ENCODE data around the gene BRSK2.
"Not testable (repeated sequence)": the region's sequence is repeated elsewhere in the genome, so short reads cannot be mapped to it uniquely, and the experiment has no call there.

BRSK2 gene

DNA sequence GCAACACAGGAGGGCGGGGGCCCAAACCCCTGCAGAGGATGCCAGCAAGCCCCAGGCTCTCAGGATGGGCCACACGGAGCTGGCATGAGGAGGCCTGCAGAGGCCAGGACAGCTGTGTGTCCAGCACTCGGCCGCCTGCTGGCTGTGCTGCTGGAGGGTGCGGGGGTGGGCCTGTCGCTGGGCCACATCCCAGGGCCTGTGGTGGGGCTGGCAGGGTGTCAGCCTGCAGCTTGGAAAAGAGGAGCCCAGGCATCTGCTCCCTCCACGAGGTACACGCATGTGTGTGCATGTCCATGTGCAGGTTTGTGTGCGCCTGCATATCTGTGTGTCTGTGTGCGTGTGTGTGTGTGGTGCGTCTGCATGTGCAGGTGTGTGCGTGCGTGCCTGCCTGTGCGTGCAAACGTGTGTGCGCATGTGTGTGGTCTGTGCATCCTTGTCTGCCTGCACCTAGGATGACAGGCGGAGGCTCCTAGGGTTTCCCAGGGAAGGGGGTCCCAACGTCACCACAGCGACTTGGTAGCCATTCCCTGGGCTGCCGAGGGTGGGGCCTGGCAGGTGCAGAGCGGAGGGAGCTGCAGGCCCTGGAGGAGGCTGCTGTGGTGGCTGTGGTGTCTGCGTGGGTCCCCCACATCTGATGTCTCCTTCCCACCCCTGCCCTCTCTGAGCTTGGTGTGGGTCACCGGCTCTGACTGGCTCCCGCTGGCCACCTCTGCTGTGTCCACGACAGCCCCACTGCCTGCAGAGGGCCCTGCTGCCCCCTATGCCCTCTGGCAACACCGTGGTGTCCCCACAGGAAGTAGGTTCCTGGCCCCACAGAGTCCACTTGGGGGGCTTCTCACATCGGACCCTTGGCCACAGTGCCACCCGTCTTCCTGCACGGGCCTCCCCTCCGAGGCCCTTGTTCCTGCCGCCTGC, 17.1 kb downstream of the BRSK2 start:
- Histone ChIP-seq H3K36me3 (ENCODE audit: control insufficient read depth, insufficient read depth, low read length) (no peaks in the 10 kb centered on the region), H3K27me3 (ENCODE audit: control insufficient read depth, insufficient read depth, low read length) (no peaks in the 10 kb centered on the region), H3K4me3 (ENCODE audit: low read depth, low read length) (no peak overlapping the region), H3K4me1 (ENCODE audit: control insufficient read depth, insufficient read depth, low read length) (no peaks in the 10 kb centered on the region), H3K27ac (ENCODE audit: low read depth, low read length) (no peak overlapping the region), H3K9me3 (ENCODE audit: control insufficient read depth, insufficient read depth, low read length) (no peaks in the 10 kb centered on the region), H3K9ac (ENCODE audit: low read depth, low read length) (no peak overlapping the region)

DNA sequence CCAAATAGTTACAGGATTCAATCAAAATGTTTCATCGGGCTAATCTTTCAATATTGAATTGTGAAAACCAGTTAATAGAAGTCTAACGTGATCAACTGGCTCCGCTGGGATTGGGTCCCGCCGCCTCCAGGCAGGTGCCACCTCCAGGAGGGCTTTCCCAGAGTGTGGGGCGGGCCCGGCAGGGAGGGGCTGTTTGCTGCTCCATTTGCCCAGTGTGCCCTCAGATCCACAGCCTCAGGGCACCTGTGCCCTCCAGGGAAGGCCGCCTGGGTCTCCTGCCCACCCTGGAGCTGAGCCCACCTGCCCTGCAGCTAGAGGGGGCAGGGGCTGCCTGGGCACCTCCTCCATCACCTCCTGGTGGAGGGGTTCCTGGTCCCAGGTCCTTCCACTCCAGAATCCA, 17.9 kb downstream of the BRSK2 start:
- Histone ChIP-seq H3K4me1 (ENCODE audit: control insufficient read depth, insufficient read depth, low read length) (no peaks in the 10 kb centered on the region), H3K4me3 (ENCODE audit: low read depth, low read length) (no peak overlapping the region), H3K9ac (ENCODE audit: low read depth, low read length) (no peak overlapping the region), H3K27me3 (ENCODE audit: control insufficient read depth, insufficient read depth, low read length) (no peaks in the 10 kb centered on the region), H3K27ac (ENCODE audit: low read depth, low read length) (no peak overlapping the region), H3K9me3 (ENCODE audit: control insufficient read depth, insufficient read depth, low read length) (no peaks in the 10 kb centered on the region; the same call in 1 of the 2 replicates), H3K36me3 (ENCODE audit: control insufficient read depth, insufficient read depth, low read length) (no peaks in the 10 kb centered on the region)

DNA sequence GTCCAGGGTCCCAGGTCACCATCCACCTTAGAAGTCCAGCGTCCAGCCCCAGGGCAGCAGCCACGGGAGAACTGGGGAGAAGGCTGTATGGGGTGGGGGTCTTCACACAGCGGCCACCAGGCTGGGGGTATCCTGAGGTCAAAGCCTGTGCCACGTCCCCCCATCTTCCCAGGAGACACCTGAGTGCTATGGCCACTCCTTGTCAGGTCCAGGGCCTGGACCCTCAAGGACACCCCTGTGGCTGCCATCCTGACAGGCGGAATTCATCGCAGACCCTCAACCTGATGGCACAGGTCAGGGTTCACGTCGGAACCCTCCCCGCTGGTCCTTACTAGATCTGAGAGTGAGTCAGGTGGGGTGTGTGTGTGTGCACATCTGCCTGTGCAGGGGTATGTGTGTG, 18.6 kb downstream of the BRSK2 start:
- H3K27me3 ChIP-seq (ENCODE audit: control insufficient read depth, insufficient read depth, low read length), result no peaks in the 10 kb centered on the region
- H3K4me3 ChIP-seq (ENCODE audit: low read depth, low read length), result no peak overlapping the region
- H3K36me3 ChIP-seq (ENCODE audit: control insufficient read depth, insufficient read depth, low read length), result no peaks in the 10 kb centered on the region
- H3K4me1 ChIP-seq (ENCODE audit: control insufficient read depth, insufficient read depth, low read length), result no peaks in the 10 kb centered on the region
- H3K9ac ChIP-seq (ENCODE audit: low read depth, low read length), result no peak overlapping the region
- peaks cover 2% of the 10 kb centered on the region; the same call in 1 of the 2 replicates for H3K9me3 ChIP-seq (ENCODE audit: control insufficient read depth, insufficient read depth, low read length)
- H3K27ac ChIP-seq (ENCODE audit: low read depth, low read length), result no peak overlapping the region

DNA sequence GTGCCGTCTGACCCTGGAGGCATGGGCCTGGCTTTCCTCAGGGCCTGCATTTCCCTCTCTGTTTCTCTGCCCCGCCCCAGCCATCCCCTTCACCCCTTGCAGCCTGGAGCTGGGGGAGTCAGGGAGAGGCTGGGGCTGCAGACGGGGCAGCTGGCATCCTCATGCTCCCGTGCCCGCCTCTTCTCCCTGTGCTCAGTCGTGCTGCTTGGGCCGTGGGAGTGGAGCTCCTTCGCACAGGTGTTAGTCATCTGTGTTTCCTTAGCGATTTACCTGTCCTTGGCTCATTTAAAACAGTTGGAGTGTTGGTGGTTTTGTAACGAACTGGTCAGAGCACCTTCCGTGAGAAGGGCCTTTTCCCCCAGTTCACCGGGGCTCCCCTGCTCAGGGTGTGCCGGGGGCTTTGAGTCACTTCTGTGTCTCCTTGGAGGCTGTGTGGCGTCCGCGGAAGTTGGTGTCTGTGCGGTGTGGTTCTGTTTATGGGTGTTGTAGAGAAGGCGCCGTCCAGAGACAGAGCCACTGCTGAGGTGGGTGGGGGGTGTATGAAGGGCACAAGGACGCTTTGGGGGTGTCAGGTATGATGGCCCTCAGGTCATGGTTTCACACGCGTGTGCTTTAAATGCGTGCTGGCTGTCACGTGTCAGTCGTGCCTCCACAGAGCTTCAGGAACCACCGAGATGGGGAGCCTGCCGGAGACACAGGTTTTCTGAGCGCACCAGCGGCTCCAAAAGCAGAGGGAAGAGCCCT, 19.5 kb downstream of the BRSK2 start:
- no peak overlapping the region for H3K27ac ChIP-seq (ENCODE audit: low read depth, low read length)
- H3K4me3 ChIP-seq (ENCODE audit: low read depth, low read length), result no peak overlapping the region

DNA sequence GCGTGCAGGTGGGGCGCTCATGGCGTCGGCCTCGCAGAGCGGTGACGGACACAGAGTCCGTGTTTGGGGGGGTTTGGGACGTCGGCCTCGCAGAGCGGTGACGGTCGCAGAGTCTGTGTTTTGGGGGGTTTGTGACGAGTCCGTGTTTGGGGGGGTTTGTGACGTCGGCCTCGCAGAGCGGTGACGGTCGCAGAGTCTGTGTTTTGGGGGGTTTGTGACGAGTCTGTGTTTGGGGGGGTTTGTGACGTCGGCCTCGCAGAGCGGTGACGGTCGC, 20.1 kb downstream of the BRSK2 start:
- H3K36me3 ChIP-seq (ENCODE audit: control insufficient read depth, insufficient read depth, low read length); H3K9ac ChIP-seq (ENCODE audit: low read depth, low read length); H3K4me1 ChIP-seq (ENCODE audit: control insufficient read depth, insufficient read depth, low read length); H3K27me3 ChIP-seq (ENCODE audit: control insufficient read depth, insufficient read depth, low read length); H3K4me3 ChIP-seq (ENCODE audit: low read depth, low read length); H3K27ac ChIP-seq (ENCODE audit: low read depth, low read length): not testable (repeated sequence)
- peaks cover 13% of the 10 kb centered on the region for H3K9me3 ChIP-seq (ENCODE audit: control insufficient read depth, insufficient read depth, low read length)

More for the DNA sequence above, 19.5 kb downstream of the BRSK2 start:
- Histone ChIP-seq H3K9ac (ENCODE audit: low read depth, low read length) (no peak overlapping the region), H3K27me3 (ENCODE audit: control insufficient read depth, insufficient read depth, low read length) (no peaks in the 10 kb centered on the region), H3K4me1 (ENCODE audit: control insufficient read depth, insufficient read depth, low read length) (no peaks in the 10 kb centered on the region), H3K9me3 (ENCODE audit: control insufficient read depth, insufficient read depth, low read length) (peaks cover 8% of the 10 kb centered on the region), H3K36me3 (ENCODE audit: control insufficient read depth, insufficient read depth, low read length) (no peaks in the 10 kb centered on the region)

DNA sequence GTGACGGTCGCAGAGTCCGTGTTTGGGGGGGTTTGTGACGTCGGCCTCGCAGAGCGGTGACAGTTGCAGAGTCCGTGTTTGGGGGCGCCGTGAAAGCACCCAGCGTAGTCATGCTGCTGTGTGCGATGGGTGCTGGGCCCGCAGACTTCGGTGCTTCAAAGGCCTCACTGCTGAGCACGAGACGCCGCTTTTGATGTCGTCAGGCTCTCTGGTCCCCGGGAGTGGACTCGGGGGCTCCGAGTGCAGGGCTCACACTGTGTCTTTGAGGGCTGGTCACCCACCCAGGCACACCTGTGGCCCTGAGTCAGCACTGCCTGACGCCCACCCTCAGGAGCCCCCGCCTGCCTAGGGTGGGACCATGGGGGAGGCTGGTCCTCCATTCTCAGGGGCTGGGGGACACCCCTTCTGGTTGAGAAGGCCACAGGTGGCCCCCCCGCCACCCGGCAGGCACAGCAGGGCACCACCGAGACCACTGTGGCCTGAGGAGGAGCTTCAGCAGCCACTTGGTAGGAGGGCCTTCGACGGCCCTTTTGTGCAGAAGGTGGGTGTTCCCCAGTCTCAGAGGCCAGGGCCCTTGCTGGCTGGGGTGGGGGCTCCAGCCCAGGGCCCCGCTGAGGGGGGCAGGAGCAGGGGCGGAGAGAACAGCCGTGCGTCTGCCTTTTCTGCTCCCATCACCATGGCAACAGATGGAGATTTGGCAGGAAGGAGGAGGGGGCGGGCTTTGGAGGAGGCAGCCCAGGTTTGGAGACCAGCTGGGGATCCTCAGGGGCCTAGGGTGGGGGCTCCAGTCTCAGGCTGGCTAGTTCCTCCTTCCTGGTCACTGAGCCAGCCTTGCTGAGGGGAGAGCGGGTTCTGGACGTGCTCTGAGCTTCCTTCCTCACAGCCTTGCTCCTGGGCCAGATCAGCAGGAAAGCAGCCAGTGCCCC, 20.9 kb downstream of the BRSK2 start:
- H3K27me3 ChIP-seq (ENCODE audit: control insufficient read depth, insufficient read depth, low read length), result no peaks in the 10 kb centered on the region
- H3K27ac ChIP-seq (ENCODE audit: low read depth, low read length), result no peak overlapping the region
- no peaks in the 10 kb centered on the region for H3K36me3 ChIP-seq (ENCODE audit: control insufficient read depth, insufficient read depth, low read length)
- peaks cover 18% of the 10 kb centered on the region for H3K9me3 ChIP-seq (ENCODE audit: control insufficient read depth, insufficient read depth, low read length)
- H3K9ac ChIP-seq (ENCODE audit: low read depth, low read length), result no peak overlapping the region
- no peak overlapping the region for H3K4me3 ChIP-seq (ENCODE audit: low read depth, low read length)
- no peaks in the 10 kb centered on the region for H3K4me1 ChIP-seq (ENCODE audit: control insufficient read depth, insufficient read depth, low read length)

DNA sequence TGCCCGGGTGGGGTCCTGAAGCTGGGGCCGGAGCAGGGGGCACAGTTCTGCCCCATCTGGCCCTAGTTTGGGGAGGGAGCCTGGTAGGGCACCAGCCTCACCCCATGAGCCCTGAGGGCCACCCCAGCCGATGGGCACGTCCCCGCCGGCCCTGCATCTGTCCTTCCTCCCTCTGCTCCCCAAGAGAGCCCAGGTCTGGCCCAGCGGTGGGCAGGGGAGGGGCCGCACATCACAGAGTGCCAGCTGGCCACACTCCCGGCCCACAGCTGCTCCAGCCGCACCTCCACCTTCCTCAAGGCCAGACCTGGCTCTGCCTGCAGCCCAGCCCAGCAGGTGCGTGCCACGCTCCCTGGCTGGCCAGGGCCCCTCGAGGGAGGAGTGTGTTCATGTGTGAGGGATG, 21.6 kb downstream of the BRSK2 start:
- Histone ChIP-seq H3K36me3 (ENCODE audit: control insufficient read depth, insufficient read depth, low read length) (no peaks in the 10 kb centered on the region), H3K27ac (ENCODE audit: low read depth, low read length) (no peak overlapping the region), H3K4me3 (ENCODE audit: low read depth, low read length) (no peak overlapping the region), H3K27me3 (ENCODE audit: control insufficient read depth, insufficient read depth, low read length) (no peaks in the 10 kb centered on the region), H3K9me3 (ENCODE audit: control insufficient read depth, insufficient read depth, low read length) (peaks cover 24% of the 10 kb centered on the region), H3K9ac (ENCODE audit: low read depth, low read length) (no peak overlapping the region), H3K4me1 (ENCODE audit: control insufficient read depth, insufficient read depth, low read length) (no peaks in the 10 kb centered on the region)

DNA sequence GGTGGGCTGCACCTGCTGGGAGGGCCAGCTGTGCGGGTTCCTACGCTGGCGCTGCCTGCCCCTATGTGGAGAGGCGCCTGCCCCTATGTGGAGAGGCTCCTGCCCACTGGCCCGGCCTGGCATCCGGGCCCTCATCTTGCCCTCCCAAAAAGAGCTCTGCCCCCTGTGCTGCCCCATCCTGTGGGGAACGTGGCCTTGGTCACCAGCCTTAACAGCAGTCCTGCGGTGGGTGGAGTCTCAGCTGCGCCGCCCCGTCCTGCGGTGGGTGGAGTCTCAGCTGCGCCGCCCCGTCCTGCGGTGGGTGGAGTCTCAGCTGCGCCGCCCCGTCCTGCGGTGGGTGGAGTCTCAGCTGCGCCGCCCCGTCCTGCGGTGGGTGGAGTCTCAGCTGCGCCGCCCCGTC, 22.0 kb downstream of the BRSK2 start:
- not testable (repeated sequence) for H3K4me3 ChIP-seq (ENCODE audit: low read depth, low read length); H3K27ac ChIP-seq (ENCODE audit: low read depth, low read length); H3K27me3 ChIP-seq (ENCODE audit: control insufficient read depth, insufficient read depth, low read length); H3K9ac ChIP-seq (ENCODE audit: low read depth, low read length); H3K36me3 ChIP-seq (ENCODE audit: control insufficient read depth, insufficient read depth, low read length); H3K4me1 ChIP-seq (ENCODE audit: control insufficient read depth, insufficient read depth, low read length)
- peaks cover 29% of the 10 kb centered on the region for H3K9me3 ChIP-seq (ENCODE audit: control insufficient read depth, insufficient read depth, low read length)

DNA sequence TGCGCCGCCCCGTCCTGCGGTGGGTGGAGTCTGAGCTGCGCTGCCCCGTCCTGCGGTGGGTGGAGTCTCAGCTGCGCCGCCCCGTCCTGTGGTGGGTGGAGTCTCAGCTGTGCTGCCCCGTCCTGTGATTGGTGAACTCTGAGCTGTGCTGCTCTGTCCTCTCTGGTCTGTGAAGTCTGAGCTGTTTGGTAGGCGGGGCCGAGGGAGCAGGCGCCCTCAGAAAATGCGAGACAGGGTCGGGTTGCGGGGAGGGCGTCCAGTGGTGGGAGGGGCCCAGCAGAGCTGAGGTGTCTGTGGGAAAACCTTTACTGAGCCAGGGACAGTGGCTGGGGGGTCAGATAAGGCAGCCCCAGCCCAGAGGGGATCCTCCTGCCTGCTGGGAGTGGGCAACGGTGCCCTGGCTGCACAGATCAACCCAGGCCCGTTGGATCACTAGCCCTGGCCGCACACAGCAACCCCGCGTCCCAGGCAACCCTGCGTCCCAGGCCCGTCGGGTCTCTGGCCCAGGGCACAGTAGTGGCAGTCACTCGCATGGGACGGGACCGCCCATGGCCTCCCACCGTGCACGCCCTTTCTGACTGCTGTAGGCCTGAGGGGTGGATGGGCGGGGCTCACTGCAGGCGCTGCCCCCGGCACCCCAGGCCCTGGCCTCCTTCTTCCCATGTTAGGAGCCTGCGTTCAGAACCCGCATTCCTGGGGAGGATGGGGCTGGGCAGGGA, 22.8 kb downstream of the BRSK2 start:
- H3K27ac ChIP-seq (ENCODE audit: low read depth, low read length), result no peak overlapping the region
- H3K4me1 ChIP-seq (ENCODE audit: control insufficient read depth, insufficient read depth, low read length), result no peaks in the 10 kb centered on the region
- H3K27me3 ChIP-seq (ENCODE audit: control insufficient read depth, insufficient read depth, low read length), result no peaks in the 10 kb centered on the region
- no peaks in the 10 kb centered on the region for H3K36me3 ChIP-seq (ENCODE audit: control insufficient read depth, insufficient read depth, low read length)
- H3K4me3 ChIP-seq (ENCODE audit: low read depth, low read length), result no peak overlapping the region
- H3K9me3 ChIP-seq (ENCODE audit: control insufficient read depth, insufficient read depth, low read length), result peaks cover 36% of the 10 kb centered on the region
- no peak overlapping the region for H3K9ac ChIP-seq (ENCODE audit: low read depth, low read length)

DNA sequence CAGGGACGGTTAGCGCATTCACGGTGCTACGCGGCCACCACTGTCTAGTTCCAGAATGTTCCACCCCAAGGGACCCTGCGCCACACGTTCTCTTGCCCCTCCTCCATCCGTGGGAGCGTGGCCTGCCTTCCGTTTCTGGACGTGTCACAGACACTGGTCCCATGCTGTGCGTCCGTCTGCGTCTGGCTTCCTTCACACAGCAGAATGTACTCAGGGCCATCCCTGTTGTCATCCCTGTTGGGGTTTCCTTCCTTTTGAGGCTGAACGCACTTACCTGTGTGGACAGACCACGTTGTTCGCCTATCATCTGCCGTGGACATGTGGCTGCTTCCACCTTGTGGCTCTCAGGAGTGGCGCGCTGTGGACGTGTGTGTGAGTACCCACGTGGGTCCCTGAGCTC, 24.9 kb downstream of the BRSK2 start:
- Histone ChIP-seq H3K27ac (ENCODE audit: low read depth, low read length) (no peak overlapping the region), H3K9ac (ENCODE audit: low read depth, low read length) (no peak overlapping the region), H3K27me3 (ENCODE audit: control insufficient read depth, insufficient read depth, low read length) (no peaks in the 10 kb centered on the region), H3K4me3 (ENCODE audit: low read depth, low read length) (no peak overlapping the region), H3K9me3 (ENCODE audit: control insufficient read depth, insufficient read depth, low read length) (peaks cover 45% of the 10 kb centered on the region), H3K4me1 (ENCODE audit: control insufficient read depth, insufficient read depth, low read length) (no peaks in the 10 kb centered on the region), H3K36me3 (ENCODE audit: control insufficient read depth, insufficient read depth, low read length) (no peaks in the 10 kb centered on the region)

Measured in HUES48 (cell line).